GM23338 (cell line): Measurements from ENCODE around the gene ARHGAP27.
"Not testable (repeated sequence)": the region's sequence is repeated elsewhere in the genome, so short reads cannot be mapped to it uniquely, and the experiment has no call there.

ENCODE experiments used
- CTCF ChIP-seq, 2 experiments: fragments of 200-600 bp in 1 of 2; sonication (generic) in 1 of 2; conservative IDR thresholded peaks; 2 replicates each; pipeline versions ENCODE4 v1.5.1 to v1.6.1; 2016 to 2017; ENCODE audit warnings: antibody characterized with exemption in 2 of 2, low read depth in 2 of 2, mild to moderate bottlenecking in 2 of 2, moderate library complexity in 1 of 2
- EZH2 ChIP-seq: fragments of 200-600 bp; sonication (generic); IDR thresholded peaks from one replicate; pipeline ENCODE4 v1.8.0; 2017; ENCODE audit warnings: antibody characterized with exemption, mild to moderate bottlenecking, low read depth; ENCODE audit not compliant: unreplicated experiment

- TF ChIP-seq CTCF (conservative IDR thresholded peaks at IDR 0.05; ENCODE audit: low read depth in 2 of 2); EZH2: not testable (repeated sequence)
Observed at GRCh38 chr17:45475436-45475835, 42.8 kb upstream of the ARHGAP27 start.
